ENCODE data around the gene CLK3.
"Not testable (repeated sequence)": the region's sequence is repeated elsewhere in the genome, so short reads cannot be mapped to it uniquely, and the experiment has no call there.

The CLK3 gene

DNA sequence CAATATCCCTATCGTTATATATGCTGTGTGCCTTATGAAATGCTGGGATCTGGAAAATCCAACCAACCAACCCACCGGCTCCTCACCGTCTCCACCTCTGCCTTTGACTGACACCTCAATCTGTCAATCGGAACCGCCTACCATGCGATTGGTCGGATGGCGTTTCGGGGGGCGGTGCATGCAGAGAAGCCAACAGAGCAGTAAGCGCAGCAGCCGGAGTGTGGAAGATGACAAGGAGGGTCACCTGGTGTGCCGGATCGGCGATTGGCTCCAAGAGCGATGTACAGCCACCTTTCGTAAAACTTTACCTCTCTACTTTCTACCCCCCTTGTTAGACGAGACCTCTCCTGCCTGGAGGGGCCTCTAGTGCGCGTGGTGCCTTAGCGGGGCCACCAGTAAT, 6.3 kb downstream of the CLK3 start:
- peaks cover 55% of the 10 kb centered on the region for H3K79me2 ChIP-seq (ENCODE audit: control insufficient read depth, insufficient read depth, low read length, unreplicated experiment)
- H3K27ac ChIP-seq (ENCODE audit: low read depth, low read length) = no peak overlapping the region
- no peaks in the 10 kb centered on the region for H3K27me3 ChIP-seq (ENCODE audit: insufficient read depth, low read length)
- no peak overlapping the region for H2AFZ ChIP-seq (ENCODE audit: low read length, unreplicated experiment)
- no peak overlapping the region for H3K4me3 ChIP-seq (ENCODE audit: low read depth, low read length)
- peaks cover 12% of the 10 kb centered on the region for H3K4me1 ChIP-seq (ENCODE audit: control insufficient read depth, insufficient read depth, low read length, unreplicated experiment)
- peaks cover 17% of the 10 kb centered on the region for H3K36me3 ChIP-seq (ENCODE audit: insufficient read depth, low read length)

DNA sequence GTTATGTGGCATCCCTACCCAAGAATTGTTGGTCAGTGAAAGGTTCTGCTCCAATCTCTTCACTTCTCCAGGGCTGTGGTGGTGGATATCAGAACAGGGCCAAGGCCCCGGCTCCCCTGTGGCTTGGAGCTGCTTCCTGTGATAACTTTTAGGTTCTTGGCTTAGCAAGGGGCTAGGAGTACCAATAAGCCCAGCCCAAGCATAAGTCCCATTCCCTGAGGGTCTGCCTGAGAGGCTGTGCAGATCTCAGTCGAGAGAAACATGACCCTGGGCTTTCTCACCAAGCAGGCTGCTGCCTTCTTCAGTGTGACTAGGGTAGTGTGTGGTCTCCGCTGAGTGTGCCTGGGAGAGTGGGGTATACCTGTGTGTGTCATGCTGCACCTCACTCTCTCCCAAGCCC, 7.1 kb downstream of the CLK3 start:
- H3K79me2 ChIP-seq (ENCODE audit: control insufficient read depth, insufficient read depth, low read length, unreplicated experiment) = peaks cover 47% of the 10 kb centered on the region

DNA sequence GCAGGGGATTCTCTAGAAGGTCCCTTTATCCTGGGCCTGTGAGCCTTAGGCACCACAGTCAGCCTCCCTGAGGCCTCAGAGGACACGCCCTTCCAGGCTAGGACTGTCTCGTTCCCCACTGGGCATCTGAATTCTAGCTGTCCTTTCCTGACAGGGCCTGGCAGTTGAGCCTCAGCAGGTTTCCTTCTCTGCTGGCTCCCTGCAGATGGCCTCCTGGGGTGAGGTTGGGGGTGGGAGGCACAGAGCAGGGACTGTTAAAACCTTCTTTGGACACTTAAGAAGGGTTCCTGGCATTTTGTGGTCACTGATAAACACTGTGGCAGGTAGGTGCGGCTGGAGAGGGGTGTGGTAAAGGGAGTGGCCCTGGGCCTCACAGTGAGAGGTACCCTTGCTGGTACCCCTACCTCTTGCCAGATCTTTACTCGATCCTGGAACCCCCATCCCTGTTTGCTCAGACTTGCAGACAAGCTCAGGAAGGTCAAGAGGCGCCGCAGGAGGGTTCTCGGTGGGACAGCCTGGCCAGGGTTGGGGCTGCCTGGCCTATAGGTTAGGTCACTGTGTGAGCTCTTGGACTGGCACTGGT, 8.5 kb downstream of the CLK3 start:
- H3K4me3 ChIP-seq (ENCODE audit: low read depth, low read length) = no peak overlapping the region
- no peak overlapping the region for H2AFZ ChIP-seq (ENCODE audit: low read length, unreplicated experiment)
- no peak overlapping the region for H3K27ac ChIP-seq (ENCODE audit: low read depth, low read length)
- peaks cover 34% of the 10 kb centered on the region for H3K79me2 ChIP-seq (ENCODE audit: control insufficient read depth, insufficient read depth, low read length, unreplicated experiment)
- H3K36me3 ChIP-seq (ENCODE audit: insufficient read depth, low read length) = peaks cover 17% of the 10 kb centered on the region
- H3K4me1 ChIP-seq (ENCODE audit: control insufficient read depth, insufficient read depth, low read length, unreplicated experiment) = no peaks in the 10 kb centered on the region
- H3K27me3 ChIP-seq (ENCODE audit: insufficient read depth, low read length) = no peaks in the 10 kb centered on the region

More for the DNA sequence above, 7.1 kb downstream of the CLK3 start:
- peaks cover 17% of the 10 kb centered on the region for H3K36me3 ChIP-seq (ENCODE audit: insufficient read depth, low read length)
- H2AFZ ChIP-seq (ENCODE audit: low read length, unreplicated experiment) = no peak overlapping the region
- H3K27me3 ChIP-seq (ENCODE audit: insufficient read depth, low read length) = no peaks in the 10 kb centered on the region
- no peak overlapping the region for H3K27ac ChIP-seq (ENCODE audit: low read depth, low read length)
- no peak overlapping the region for H3K4me3 ChIP-seq (ENCODE audit: low read depth, low read length)
- H3K4me1 ChIP-seq (ENCODE audit: control insufficient read depth, insufficient read depth, low read length, unreplicated experiment) = peaks cover 4% of the 10 kb centered on the region

DNA sequence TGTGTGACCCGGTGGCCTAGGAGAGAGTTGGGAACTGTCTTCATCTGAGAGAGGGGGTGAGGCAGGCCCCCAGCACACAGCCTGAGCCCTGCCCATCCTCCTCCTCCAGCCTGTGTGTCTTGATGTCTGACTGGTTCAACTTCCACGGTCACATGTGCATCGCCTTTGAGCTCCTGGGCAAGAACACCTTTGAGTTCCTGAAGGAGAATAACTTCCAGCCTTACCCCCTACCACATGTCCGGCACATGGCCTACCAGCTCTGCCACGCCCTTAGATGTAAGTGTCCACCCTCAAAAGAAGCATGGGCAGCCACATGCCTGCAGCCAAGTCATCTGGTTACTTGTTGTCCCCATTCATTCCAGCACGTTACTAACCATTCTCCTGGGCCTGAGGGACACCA, 10.1 kb downstream of the CLK3 start:
- Histone ChIP-seq H3K4me1 (ENCODE audit: control insufficient read depth, insufficient read depth, low read length, unreplicated experiment) (no peaks in the 10 kb centered on the region), H3K27ac (ENCODE audit: low read depth, low read length) (no peak overlapping the region), H3K27me3 (ENCODE audit: insufficient read depth, low read length) (no peaks in the 10 kb centered on the region), H3K79me2 (ENCODE audit: control insufficient read depth, insufficient read depth, low read length, unreplicated experiment) (peaks cover 20% of the 10 kb centered on the region), H3K4me3 (ENCODE audit: low read depth, low read length) (no peak overlapping the region), H2AFZ (ENCODE audit: low read length, unreplicated experiment) (no peak overlapping the region), H3K36me3 (ENCODE audit: insufficient read depth, low read length) (peaks cover 17% of the 10 kb centered on the region)

DNA sequence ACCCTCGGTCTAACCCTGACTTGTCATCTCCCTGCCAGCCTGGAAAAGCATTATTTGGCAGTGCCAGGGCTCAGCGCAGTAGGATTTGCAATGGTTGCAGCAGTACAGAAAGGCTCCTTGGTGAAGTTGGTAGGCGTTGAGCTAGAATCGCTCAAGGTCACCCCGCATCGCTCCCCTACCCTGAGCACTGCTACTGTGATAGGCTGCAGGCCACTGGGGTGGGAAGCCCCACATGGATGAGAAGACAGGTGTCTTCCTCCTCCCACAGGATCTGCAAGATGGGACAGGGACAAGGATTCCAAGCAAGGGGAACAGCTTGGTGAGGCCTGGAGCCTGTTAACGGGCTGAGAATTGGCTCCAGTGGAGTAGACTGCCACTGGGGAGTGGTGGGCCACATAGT, 10.7 kb downstream of the CLK3 start:
- Histone ChIP-seq H2AFZ (ENCODE audit: low read length, unreplicated experiment) (no peak overlapping the region), H3K27me3 (ENCODE audit: insufficient read depth, low read length) (no peaks in the 10 kb centered on the region), H3K27ac (ENCODE audit: low read depth, low read length) (no peak overlapping the region), H3K4me1 (ENCODE audit: control insufficient read depth, insufficient read depth, low read length, unreplicated experiment) (no peaks in the 10 kb centered on the region), H3K36me3 (ENCODE audit: insufficient read depth, low read length) (peaks cover 17% of the 10 kb centered on the region), H3K79me2 (ENCODE audit: control insufficient read depth, insufficient read depth, low read length, unreplicated experiment) (peaks cover 15% of the 10 kb centered on the region), H3K4me3 (ENCODE audit: low read depth, low read length) (no peak overlapping the region)

DNA sequence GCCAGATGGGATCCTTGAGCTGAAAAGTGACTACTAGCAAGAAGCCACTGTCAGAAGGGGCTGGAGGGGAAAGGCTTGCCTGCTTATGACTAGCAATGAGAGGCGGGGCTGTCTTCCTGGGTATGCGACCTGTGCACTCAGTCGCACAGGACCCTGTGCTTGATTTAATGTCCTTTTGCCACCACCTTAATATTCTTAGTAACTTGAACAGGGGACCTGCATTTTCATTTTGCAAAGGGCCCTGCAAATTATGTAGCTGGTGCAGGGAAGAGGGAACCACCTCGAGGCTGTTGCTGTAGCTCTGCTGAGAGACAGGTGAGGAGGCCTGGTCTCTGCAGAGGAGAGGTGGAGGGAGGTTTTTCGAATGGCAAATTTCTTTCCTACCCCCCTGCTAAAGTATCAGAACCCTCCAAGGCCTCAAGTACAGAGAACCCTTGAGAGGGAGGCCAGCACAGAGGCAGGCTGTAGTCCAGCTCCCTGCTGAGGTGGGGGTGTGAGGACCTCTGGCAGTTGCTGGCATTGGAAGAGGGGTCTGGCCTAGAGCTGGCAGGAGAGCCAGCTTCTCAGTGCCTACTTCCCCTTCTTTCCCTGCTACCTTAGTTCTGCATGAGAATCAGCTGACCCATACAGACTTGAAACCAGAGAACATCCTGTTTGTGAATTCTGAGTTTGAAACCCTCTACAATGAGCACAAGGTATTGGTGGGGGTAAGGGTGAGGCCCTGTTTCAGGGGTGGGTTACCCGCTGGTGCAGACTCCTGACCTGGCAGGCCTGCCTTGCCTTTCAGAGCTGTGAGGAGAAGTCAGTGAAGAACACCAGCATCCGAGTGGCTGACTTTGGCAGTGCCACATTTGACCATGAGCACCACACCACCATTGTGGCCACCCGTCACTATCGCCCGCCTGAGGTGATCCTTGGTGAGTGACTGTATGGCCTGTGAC, 11.4 kb downstream of the CLK3 start:
- Histone ChIP-seq H3K4me1 (ENCODE audit: control insufficient read depth, insufficient read depth, low read length, unreplicated experiment) (no peaks in the 10 kb centered on the region), H3K27ac (ENCODE audit: low read depth, low read length) (no peak overlapping the region), H3K27me3 (ENCODE audit: insufficient read depth, low read length) (no peaks in the 10 kb centered on the region), H3K36me3 (ENCODE audit: insufficient read depth, low read length) (peaks cover 13% of the 10 kb centered on the region), H3K79me2 (ENCODE audit: control insufficient read depth, insufficient read depth, low read length, unreplicated experiment) (peaks cover 8% of the 10 kb centered on the region), H2AFZ (ENCODE audit: low read length, unreplicated experiment) (no peak overlapping the region), H3K4me3 (ENCODE audit: low read depth, low read length) (no peak overlapping the region)

DNA sequence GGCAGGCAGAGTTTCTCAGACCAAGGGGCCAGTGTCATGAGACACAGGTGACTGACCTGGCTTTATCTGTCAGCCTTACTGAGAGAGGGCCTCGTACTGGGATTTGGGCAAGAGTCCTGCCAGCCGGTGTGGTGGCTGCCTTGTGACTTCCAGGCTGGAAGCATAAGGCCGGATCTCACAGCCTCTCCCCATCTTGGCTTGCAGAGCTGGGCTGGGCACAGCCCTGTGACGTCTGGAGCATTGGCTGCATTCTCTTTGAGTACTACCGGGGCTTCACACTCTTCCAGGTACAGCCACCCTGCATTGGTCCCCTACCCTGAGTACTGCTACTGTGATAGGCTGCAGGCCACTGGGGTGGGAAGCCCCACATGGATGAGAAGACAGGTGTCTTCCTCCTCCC, 12.1 kb downstream of the CLK3 start:
- no peaks in the 10 kb centered on the region for H3K27me3 ChIP-seq (ENCODE audit: insufficient read depth, low read length)
- no peak overlapping the region for H3K4me3 ChIP-seq (ENCODE audit: low read depth, low read length)
- peaks cover under 1% of the 10 kb centered on the region for H3K79me2 ChIP-seq (ENCODE audit: control insufficient read depth, insufficient read depth, low read length, unreplicated experiment)
- peaks cover 6% of the 10 kb centered on the region; the same call in 1 of the 2 replicates for H3K36me3 ChIP-seq (ENCODE audit: insufficient read depth, low read length)
- H2AFZ ChIP-seq (ENCODE audit: low read length, unreplicated experiment) = no peak overlapping the region
- H3K27ac ChIP-seq (ENCODE audit: low read depth, low read length) = no peak overlapping the region
- H3K4me1 ChIP-seq (ENCODE audit: control insufficient read depth, insufficient read depth, low read length, unreplicated experiment) = no peaks in the 10 kb centered on the region

DNA sequence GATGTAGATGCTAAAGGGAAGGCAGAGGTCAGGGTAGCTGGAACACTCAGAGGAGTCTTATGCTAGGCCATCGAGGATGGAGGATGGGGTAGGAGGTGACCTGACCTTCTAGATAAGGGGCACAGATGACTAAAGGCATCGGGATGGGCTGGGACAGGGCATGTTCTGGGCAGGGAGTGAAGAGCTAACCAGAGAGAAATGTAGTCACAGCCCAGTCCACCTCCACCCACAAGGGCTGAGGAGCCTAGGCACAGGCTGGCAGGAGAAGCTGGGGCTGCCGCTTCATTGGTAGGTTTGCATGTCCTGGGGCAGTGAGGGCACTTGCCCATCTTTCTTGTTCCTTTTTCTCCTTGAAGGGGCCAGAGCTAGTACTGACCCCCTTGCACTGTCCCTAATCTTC, 12.6 kb downstream of the CLK3 start:
- no peaks in the 10 kb centered on the region for H3K27me3 ChIP-seq (ENCODE audit: insufficient read depth, low read length)
- no peaks in the 10 kb centered on the region for H3K79me2 ChIP-seq (ENCODE audit: control insufficient read depth, insufficient read depth, low read length, unreplicated experiment)
- H3K4me1 ChIP-seq (ENCODE audit: control insufficient read depth, insufficient read depth, low read length, unreplicated experiment) = no peaks in the 10 kb centered on the region
- H3K4me3 ChIP-seq (ENCODE audit: low read depth, low read length) = no peak overlapping the region
- peaks cover 3% of the 10 kb centered on the region; the same call in 1 of the 2 replicates for H3K36me3 ChIP-seq (ENCODE audit: insufficient read depth, low read length)
- H3K27ac ChIP-seq (ENCODE audit: low read depth, low read length) = no peak overlapping the region
- H2AFZ ChIP-seq (ENCODE audit: low read length, unreplicated experiment) = no peak overlapping the region

DNA sequence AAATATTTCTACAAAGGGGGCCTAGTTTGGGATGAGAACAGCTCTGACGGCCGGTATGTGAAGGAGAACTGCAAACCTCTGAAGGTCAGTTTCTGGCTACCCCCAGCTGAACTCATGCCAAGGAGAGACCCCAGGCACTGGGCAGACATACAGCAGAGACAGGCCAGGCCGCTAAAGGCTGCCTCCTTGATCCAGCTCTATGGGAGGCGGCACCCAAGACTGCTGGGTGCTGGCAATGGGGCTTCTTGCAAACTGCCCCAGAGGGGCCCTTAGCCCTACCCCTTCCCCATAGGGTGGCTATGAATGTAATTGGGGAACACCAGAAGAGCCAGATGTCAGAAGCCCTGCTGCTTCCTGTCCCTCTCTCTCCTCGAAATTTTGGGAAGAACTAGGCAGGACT, 13.3 kb downstream of the CLK3 start:
- Histone ChIP-seq H3K27me3 (ENCODE audit: insufficient read depth, low read length) (no peaks in the 10 kb centered on the region), H3K4me1 (ENCODE audit: control insufficient read depth, insufficient read depth, low read length, unreplicated experiment) (no peaks in the 10 kb centered on the region), H3K27ac (ENCODE audit: low read depth, low read length) (no peak overlapping the region), H2AFZ (ENCODE audit: low read length, unreplicated experiment) (no peak overlapping the region), H3K79me2 (ENCODE audit: control insufficient read depth, insufficient read depth, low read length, unreplicated experiment) (no peaks in the 10 kb centered on the region), H3K4me3 (ENCODE audit: low read depth, low read length) (no peak overlapping the region), H3K36me3 (ENCODE audit: insufficient read depth, low read length) (no peaks in the 10 kb centered on the region)

DNA sequence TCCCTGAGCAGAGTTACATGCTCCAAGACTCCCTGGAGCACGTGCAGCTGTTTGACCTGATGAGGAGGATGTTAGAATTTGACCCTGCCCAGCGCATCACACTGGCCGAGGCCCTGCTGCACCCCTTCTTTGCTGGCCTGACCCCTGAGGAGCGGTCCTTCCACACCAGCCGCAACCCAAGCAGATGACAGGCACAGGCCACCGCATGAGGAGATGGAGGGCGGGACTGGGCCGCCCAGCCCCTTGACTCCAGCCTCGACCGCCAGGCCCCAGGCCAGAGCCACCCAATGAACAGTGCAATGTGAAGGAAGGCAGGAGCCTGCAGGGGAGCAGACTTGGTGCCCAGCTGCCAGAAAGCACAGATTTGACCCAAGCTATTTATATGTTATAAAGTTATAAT, 14.1 kb downstream of the CLK3 start:
- not testable (repeated sequence) for H2AFZ ChIP-seq (ENCODE audit: low read length, unreplicated experiment); H3K4me1 ChIP-seq (ENCODE audit: control insufficient read depth, insufficient read depth, low read length, unreplicated experiment); H3K79me2 ChIP-seq (ENCODE audit: control insufficient read depth, insufficient read depth, low read length, unreplicated experiment); H3K4me3 ChIP-seq (ENCODE audit: low read depth, low read length); H3K36me3 ChIP-seq (ENCODE audit: insufficient read depth, low read length); H3K27ac ChIP-seq (ENCODE audit: low read depth, low read length); H3K27me3 ChIP-seq (ENCODE audit: insufficient read depth, low read length)

All from ACC112 (cell line).